ENCODE results near the gene TAAR5.
"Not testable (repeated sequence)": the region's sequence is repeated elsewhere in the genome, so short reads cannot be mapped to it uniquely, and the experiment has no call there.

The TAAR5 gene

GRCh38 chr6:132570221-132570777, 19.2 kb downstream of the TAAR5 start, which contains the start of gene TAAR6:
TAAR6 (plus strand) TSS chr6:132570322; CDS start chr6:132570322, 0 bp downstream.
- TF ChIP-seq, protein P1, sequence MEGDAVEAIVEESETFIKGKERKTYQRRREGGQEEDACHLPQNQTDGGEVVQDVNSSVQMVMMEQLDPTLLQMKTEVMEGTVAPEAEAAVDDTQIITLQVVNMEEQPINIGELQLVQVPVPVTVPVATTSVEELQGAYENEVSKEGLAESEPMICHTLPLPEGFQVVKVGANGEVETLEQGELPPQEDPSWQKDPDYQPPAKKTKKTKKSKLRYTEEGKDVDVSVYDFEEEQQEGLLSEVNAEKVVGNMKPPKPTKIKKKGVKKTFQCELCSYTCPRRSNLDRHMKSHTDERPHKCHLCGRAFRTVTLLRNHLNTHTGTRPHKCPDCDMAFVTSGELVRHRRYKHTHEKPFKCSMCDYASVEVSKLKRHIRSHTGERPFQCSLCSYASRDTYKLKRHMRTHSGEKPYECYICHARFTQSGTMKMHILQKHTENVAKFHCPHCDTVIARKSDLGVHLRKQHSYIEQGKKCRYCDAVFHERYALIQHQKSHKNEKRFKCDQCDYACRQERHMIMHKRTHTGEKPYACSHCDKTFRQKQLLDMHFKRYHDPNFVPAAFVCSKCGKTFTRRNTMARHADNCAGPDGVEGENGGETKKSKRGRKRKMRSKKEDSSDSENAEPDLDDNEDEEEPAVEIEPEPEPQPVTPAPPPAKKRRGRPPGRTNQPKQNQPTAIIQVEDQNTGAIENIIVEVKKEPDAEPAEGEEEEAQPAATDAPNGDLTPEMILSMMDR (IDR thresholded peaks at IDR 0.05; ENCODE audit: low read depth, low read length, missing control alignments): no peak
- in situ Hi-C loops (cut with HindIII; ENCODE audit: low sequenced_read_pairs): no loop called here
- no peak for DNase-seq (ENCODE audit: low read depth)
- H3K4me3 ChIP-seq (ENCODE audit: low read depth, low read length): no peak within 1 kb of the TSS

- DNase-seq (ENCODE audit: low read depth): no peak
- no peak overlapping the region for H3K4me3 ChIP-seq (ENCODE audit: low read depth, low read length)
- TF ChIP-seq, protein P1 (IDR thresholded peaks at IDR 0.05; ENCODE audit: low read depth, low read length, missing control alignments): no peak
- in situ Hi-C loops (cut with HindIII; ENCODE audit: low sequenced_read_pairs): no loop called here
These were observed 20.4 kb downstream of the TAAR5 start for GRCh38 chr6:132569170-132569569.

- no peak overlapping the region for H3K4me3 ChIP-seq (ENCODE audit: low read depth, low read length)
- TF ChIP-seq, protein P1 (IDR thresholded peaks at IDR 0.05; ENCODE audit: low read depth, low read length, missing control alignments): no peak
- no peak for DNase-seq (ENCODE audit: low read depth)
- in situ Hi-C loops (cut with HindIII; ENCODE audit: low sequenced_read_pairs): no loop called here
These were observed 20.9 kb downstream of the TAAR5 start for GRCh38 chr6:132568611-132569010.

GRCh38 chr6:132567566-132567965, 22.0 kb downstream of the TAAR5 start:
- H3K4me3 ChIP-seq (ENCODE audit: low read depth, low read length): no peak overlapping the region
- TF ChIP-seq, protein P1 (IDR thresholded peaks at IDR 0.05; ENCODE audit: low read depth, low read length, missing control alignments): no peak
- in situ Hi-C loops (cut with HindIII; ENCODE audit: low sequenced_read_pairs): no loop called here
- DNase-seq (ENCODE audit: low read depth): no peak

GRCh38 chr6:132566404-132566803, 23.1 kb downstream of the TAAR5 start:
- no peak overlapping the region for H3K4me3 ChIP-seq (ENCODE audit: low read depth, low read length)
- DNase-seq (ENCODE audit: low read depth): no peak
- in situ Hi-C loops (cut with HindIII; ENCODE audit: low sequenced_read_pairs): no loop called here
- TF ChIP-seq, protein P1 (IDR thresholded peaks at IDR 0.05; ENCODE audit: low read depth, low read length, missing control alignments): no peak

- in situ Hi-C loops (cut with HindIII; ENCODE audit: low sequenced_read_pairs); DNase-seq (ENCODE audit: low read depth); H3K4me3 ChIP-seq (ENCODE audit: low read depth, low read length): not testable (repeated sequence)
These were observed 29.5 kb downstream of the TAAR5 start for GRCh38 chr6:132560087-132560486.

GRCh38 chr6:132552372-132552771, 37.2 kb downstream of the TAAR5 start, which contains the start of gene TAAR8:
TAAR8 (plus strand) TSS chr6:132552672; CDS start chr6:132552693, 21 bp downstream.
- TF ChIP-seq, protein P1 (IDR thresholded peaks at IDR 0.05; ENCODE audit: low read depth, low read length, missing control alignments): no peak
- in situ Hi-C loops (cut with HindIII; ENCODE audit: low sequenced_read_pairs): no loop called here
- no peak for DNase-seq (ENCODE audit: low read depth)

More at GRCh38 chr6:132552372-132552771, 37.2 kb downstream of the TAAR5 start, which contains the start of gene TAAR8:
- no peak within 1 kb of the TSS for H3K4me3 ChIP-seq (ENCODE audit: low read depth, low read length)
